HG02610 (cell line): ENCODE results near the gene ITGA2.
"Not testable (repeated sequence)": the region's sequence is repeated elsewhere in the genome, so short reads cannot be mapped to it uniquely, and the experiment has no call there.

Source experiments
- ATAC-seq: cut with Tn5 transposase; IDR thresholded peaks from one replicate; pipeline ENCODE4 v1.9.1; 2021; ENCODE audit warnings: mild to moderate bottlenecking, moderate library complexity; ENCODE audit not compliant: unreplicated experiment

The ITGA2 gene

GRCh38 chr5:52989025-52989780 lies at the start of gene ITGA2:
TSS of gene ITGA2 (plus strand) at chr5:52989352. CDS start at chr5:52989469, 117 bp downstream.
- ATAC-seq, result peak; percentile 36

- no peak for ATAC-seq
Observed at GRCh38 chr5:52943285-52943684, 45.9 kb upstream of the ITGA2 start.

GRCh38 chr5:52943808-52944207 lies 45.3 kb upstream of the ITGA2 start:
- no peak for ATAC-seq

GRCh38 chr5:52945040-52945439 lies 44.1 kb upstream of the ITGA2 start:
- ATAC-seq, result no peak

GRCh38 chr5:52947208-52947607 lies 41.9 kb upstream of the ITGA2 start:
- no peak for ATAC-seq

- no peak for ATAC-seq
Observed at GRCh38 chr5:52947851-52948250, 41.3 kb upstream of the ITGA2 start.

- peak; percentile 99 for ATAC-seq
Observed at GRCh38 chr5:52948418-52949076, 40.6 kb upstream of the ITGA2 start.

- no peak for ATAC-seq
Observed at GRCh38 chr5:52950686-52951085, 38.5 kb upstream of the ITGA2 start.

- no peak for ATAC-seq
Observed at GRCh38 chr5:52952483-52952882, 36.7 kb upstream of the ITGA2 start.

- ATAC-seq, result no peak
Observed at GRCh38 chr5:52956014-52956413, 33.1 kb upstream of the ITGA2 start.

- no peak for ATAC-seq
Observed at GRCh38 chr5:52956915-52957747, 32.0 kb upstream of the ITGA2 start.

GRCh38 chr5:52961274-52961681 lies 27.9 kb upstream of the ITGA2 start:
- ATAC-seq, result no peak

GRCh38 chr5:52963636-52964035 lies 25.5 kb upstream of the ITGA2 start:
- ATAC-seq, result no peak

GRCh38 chr5:52964138-52964537 lies 25.0 kb upstream of the ITGA2 start:
- ATAC-seq, result no peak

GRCh38 chr5:52976157-52976556 lies 13.0 kb upstream of the ITGA2 start:
- not testable (repeated sequence) for ATAC-seq

GRCh38 chr5:52977264-52977897 lies 11.8 kb upstream of the ITGA2 start:
- ATAC-seq, result no peak

- ATAC-seq, result no peak
Observed at GRCh38 chr5:52981507-52981906, 7.6 kb upstream of the ITGA2 start.

- ATAC-seq, result no peak
Observed at GRCh38 chr5:52983731-52984636, 5.2 kb upstream of the ITGA2 start.

GRCh38 chr5:52985306-52985705 lies 3.8 kb upstream of the ITGA2 start:
- ATAC-seq, result no peak

- no peak for ATAC-seq
Observed at GRCh38 chr5:52987711-52988331, 1.3 kb upstream of the ITGA2 start.
